HG03565 (cell line): ENCODE results near the gene GTPBP1.

Experiments
- ATAC-seq: cut with Tn5 transposase; IDR thresholded peaks from one replicate; pipeline ENCODE4 v1.9.1; 2021; ENCODE audit warnings: mild to moderate bottlenecking, moderate library complexity; ENCODE audit not compliant: unreplicated experiment

Gene GTPBP1

DNA sequence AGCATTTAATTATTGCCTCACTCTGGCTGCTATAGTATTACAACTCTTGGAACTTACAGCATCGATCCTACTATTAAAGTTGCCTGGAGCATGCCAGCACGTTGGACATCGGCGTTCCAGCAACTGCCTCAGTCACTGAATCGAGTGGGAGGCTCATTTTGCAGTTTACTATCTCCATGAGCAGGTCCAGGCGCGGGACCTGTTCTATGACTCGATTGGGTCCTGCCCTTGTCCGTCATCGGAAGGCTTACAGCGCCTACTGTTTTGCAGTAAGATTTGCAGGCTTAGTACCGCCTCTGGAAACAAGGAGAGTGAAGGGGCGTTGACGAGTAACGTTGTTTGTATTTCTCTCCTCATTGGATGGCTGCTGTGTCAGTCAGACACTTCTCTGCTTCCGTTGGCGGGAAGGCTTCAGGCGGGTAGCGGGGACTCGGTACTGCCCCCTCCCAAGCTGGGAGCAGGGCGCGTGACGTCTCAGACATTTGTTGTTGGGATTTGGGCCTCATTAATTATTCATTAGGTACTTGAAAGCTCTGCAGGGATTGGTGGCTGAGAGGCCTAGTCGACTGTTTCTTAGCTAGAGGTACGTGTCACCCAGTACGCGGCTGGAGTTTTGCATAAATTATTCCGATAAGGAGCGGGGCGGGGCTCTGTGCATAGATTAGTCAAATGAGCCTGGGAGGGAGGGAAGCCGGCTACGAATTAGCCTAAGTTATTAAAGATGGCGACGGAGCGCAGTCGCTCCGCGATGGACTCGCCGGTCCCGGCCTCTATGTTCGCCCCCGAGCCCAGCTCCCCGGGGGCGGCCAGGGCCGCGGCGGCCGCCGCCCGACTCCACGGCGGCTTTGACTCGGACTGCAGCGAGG, at the start of gene GTPBP1:
TSS of gene GTPBP1 (plus strand) at position 710 of the 866 bp plus-strand sequence. CDS start at position 722, 12 bp downstream.
- peak; percentile 63 for ATAC-seq

DNA sequence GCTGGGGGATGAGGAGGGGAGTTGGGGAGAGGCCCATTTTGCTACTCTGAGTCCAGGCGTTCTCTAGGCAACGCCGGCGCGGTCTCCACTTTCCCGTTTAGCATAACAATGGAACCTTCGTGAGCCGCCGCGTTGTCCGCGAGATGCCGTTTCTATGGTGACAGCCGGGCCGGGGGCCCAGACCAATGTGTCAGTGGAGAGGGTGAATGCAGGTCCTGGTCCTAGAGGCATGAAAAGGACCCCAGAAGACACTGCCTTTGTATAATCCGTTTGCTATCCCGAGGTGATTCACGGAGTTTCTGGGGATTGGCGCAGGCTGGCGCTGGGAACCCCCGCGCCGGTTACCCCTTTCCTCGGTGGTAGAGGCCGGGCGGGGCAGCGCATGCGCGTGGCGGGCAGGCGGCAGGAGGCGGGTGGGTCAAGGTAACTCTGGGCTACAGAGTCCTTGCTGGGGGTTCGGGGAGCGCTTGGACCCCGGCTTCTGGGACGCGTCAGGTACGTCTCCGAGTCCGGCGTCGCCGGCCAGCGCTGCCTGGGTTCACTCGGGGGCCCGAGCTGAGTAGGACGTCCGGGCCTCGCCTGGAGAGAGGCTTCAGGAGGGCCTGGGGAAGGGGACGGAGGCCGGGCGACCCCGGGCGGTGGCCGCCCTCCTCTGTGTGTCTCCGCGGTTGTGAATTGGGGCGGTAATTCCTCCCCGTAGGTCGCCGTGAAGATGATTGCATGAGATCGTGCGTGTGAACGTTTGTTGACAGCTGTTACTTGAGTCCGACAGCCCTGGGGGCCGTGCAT, 49.3 kb upstream of the GTPBP1 start, which contains the start of the genes CBY1 and FAM227A:
TSS of gene CBY1 (plus strand) at position 383 of the 789 bp plus-strand sequence. CDS start 11,417 bp downstream, outside the sequence.
TSS of gene FAM227A (minus strand) at position 137 of the 789 bp plus-strand sequence. CDS start 6,224 bp downstream, outside the sequence.
- ATAC-seq, result peak; percentile 55

DNA sequence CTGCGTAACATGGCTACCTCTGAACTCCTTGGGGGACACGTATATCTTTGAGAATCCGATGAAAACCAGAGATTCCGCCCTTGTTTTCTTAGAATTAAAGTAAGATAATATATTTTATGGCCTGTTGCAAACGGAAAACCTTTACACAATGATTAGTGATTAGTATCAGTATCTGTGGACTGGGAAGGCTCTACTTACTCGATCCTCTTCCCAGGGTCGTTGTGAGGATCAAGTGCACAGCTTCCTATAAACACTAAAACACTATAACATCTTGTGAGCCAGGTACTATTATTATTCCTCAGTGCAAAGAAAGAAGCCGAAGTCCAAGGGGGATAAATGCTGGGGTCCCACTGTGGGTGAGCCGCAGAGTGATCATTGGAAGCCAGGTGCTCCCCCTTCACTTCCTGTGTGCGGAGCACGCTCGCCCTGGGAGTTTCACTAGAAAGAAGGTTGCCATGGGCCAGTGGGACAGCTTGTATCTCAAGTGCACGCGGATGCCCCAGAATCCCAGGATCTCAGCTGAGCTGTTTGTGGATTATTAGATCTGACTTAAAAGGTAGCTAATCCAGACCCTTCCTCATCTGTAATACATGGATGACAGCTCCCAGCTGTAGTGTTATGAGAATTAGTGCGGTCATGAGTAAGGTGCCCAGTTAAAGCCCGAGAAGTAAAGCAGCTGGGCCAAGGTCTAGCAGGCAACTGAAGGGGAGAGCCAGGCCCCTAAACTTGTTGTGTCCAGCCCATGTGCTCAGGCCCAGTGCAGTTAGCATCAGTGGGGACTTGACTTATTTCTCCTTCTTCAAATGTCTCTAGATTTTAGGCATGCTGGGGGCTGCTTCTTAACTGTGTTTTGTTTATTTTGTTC, 48.5 kb upstream of the GTPBP1 start:
- peak; percentile 19 for ATAC-seq

DNA sequence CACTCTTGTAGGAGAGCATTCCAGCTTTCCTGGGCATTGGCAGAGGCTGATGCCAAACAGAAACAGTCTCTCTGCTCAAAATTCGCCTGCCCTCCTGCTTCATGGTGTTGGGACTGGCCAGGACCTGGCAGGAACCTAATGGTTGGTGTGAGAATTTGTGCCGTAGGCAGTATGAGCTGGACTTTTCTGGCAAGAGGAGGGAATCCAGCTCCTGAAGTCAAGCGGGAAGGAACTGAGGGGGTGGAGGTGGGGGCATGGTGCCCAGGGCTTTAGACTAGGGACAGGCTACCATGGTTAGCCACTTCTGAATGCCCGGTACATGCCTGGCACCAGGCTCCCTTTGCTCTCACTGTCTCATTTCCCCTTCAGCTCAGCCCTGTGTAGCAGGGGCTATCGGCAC, 30.9 kb upstream of the GTPBP1 start:
- ATAC-seq, result no peak

DNA sequence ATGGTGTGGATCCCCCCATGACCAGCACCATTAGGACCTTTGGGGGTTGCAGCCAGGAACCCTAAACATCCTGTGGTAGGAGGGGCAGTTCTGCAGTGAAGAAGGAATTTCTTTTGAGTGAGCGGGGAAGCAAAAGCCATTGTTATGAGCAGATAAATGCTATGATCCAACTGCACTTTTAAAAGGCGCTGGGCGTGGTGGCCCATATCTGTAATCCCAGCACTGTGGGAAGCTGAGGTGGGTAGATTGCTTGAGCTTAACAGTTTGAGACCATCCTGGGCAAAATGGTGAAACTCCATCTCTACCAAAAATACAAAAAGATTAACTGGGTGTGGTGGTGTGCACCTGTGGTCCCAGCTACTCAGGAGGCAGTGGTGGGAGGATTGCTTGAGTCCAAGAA, 29.9 kb upstream of the GTPBP1 start:
- ATAC-seq, result no peak

DNA sequence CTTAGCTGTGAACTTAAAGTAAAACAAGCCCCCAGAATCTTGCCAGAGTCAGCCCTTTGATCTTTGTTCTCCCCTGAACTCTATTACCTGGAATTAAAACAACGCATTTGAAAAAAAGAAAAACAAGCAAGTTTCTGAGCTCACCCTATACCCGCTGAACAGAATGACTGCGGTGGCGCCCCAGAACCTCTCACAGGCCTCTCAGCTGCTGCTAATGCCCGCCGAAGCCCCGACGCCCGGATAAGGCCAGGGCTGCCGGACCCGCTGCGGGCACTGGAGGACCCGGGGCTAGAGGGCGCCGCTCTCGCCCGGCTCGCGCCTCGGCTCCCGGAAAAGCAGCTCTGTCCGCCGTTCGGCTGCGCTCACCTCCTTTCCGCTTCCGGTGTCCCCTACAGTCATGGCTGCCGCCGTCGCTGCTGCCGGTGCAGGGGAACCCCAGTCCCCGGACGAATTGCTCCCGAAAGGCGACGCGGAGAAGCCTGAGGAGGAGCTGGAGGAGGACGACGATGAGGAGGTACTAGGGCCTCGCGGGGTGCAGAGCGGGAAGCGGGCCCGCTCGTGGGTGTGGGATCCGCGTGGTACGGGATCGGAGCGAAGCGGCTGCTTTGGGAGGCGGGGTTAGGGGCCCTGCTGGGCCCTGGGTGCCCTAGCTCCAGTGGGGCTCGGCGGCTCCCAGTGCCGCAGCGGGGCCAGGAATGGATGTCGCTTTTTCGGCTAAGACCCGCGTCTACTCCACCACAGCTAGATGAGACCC, 24.0 kb upstream of the GTPBP1 start, which contains the start of gene TOMM22:
TSS of gene TOMM22 (plus strand) at position 376 of the 754 bp plus-strand sequence. CDS start at position 398, 22 bp downstream.
- ATAC-seq, result peak; percentile 88

DNA sequence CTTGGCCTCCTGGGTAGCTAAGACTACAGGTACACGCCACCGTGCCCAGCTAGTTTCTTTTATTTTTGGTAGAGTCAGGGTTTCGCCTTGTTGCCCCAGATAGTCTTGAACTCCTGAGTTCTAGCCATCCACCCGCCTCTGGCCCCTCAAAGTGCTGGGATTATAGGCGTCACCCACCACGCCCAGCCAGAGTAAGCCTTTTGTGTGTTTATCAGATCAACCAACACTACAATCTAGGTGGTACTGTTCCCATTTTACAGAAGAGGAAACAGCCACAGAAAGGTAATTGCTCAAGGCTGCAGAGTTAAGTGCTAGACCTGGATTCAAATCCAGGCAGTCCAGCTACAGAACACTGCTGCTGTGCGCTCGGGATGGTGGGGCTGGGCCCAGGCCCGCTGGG, 20.8 kb upstream of the GTPBP1 start:
- no peak for ATAC-seq

DNA sequence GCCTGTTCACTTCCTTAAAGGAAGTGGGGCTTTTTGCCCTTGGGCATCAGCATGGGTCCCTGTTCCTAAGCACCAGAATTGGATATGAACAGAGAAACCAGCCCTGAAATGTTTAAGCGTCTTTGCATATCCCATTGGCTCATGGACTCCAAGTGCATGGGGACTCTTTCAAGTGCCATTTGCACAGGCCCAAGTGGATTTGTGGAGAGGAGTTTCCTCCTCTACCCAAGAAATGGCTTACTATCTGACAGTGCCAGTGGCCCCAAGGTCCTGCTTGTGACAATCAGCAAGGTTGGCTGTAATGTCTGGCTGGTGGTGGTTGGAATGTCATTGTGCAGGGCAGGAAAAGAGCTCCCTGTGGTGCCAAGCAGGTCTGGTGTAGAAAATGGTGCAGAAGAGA, 20.0 kb upstream of the GTPBP1 start:
- no peak for ATAC-seq

DNA sequence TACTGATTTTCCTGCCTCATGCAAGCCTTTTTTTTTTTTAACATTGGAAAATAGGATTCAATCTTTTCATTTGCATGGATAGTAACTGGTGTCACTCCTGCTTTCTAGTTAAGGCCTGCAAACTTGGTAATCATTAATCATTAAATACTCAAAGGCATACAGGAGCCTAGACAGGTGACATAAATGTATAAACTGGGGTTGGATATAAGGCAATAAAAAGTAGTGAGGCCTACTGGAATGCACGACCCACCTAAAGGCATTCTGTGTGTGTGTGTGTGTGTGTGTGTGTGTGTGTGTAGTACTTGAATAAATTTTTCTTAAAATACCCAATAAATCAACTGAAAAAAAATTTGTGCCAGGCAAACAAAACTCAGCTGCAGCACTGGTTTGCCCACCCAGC, 16.1 kb upstream of the GTPBP1 start:
- ATAC-seq, result no peak

DNA sequence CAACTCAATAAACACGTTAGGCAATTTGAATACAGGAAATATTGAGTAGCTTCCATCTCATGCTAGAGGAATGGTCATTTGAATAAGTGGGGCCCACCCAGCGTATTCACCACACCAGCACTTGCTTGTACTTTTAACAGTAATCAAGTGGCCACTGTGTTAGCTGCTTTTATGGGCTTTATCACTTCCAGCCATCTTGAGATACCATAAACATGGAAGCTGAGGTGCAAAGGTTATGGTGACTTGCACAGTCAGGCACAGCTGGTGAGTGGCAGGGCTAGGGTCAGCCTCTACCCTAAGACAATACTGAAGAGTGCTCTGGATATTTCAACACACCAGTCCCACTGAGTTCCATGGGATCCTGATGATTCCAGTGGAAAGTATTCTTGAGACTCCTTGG, 11.7 kb upstream of the GTPBP1 start:
- no peak for ATAC-seq

DNA sequence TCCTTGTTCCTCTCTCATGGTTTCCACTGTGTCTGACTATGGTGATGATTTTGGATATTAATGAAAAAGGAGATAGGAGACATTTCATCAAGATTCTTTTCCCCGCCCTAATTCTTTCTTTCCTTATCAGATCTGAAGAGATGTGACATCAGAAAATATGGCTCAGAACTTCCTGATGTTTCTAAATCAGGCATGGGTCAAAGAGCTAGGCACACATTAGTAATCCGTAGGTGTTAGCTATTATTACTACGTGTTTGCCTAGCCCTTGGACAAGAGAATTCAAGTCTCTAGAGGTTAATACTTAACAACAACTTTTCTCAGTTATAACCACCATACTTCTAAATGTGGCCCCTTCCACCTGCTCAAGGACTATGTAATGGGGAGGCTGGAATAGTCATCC, 10.8 kb upstream of the GTPBP1 start:
- ATAC-seq, result no peak

DNA sequence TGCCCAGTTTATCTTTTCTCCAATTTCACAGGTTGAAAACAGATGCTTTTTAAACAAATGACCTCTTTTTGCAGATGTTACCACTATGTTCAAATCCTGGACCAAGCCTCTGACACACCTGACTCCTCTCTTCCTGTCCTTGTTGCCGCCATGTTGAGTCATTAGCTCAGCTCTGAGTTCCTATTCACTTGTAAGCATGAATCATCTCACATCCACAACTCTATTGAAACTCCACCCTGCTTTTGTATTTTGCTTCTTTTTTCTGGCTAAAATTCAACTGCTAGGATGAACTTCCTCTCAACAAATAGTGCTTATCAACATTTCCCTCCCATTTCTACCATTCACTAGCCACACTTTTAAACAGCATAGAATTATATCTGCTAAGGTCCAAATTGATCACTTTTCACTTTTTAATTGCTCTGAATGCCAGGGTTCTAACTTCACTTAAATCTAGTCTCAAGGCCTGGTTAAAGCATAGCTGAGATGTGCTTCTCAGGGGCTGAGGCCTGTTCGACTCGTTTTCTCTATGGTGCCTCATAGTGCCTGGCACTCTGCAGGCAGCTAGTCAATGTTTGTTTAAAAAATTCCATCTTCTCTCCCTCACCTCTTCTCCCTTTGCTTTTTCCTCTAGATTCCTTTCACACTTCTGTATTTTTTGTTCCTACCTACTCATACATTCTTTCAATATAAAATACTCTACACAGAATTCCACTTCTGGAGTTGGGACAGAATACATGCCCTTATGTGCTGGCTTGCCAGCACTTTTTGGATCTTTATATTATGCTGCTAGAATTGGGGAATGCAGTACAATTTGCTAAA, 8.9 kb upstream of the GTPBP1 start:
- ATAC-seq, result no peak

DNA sequence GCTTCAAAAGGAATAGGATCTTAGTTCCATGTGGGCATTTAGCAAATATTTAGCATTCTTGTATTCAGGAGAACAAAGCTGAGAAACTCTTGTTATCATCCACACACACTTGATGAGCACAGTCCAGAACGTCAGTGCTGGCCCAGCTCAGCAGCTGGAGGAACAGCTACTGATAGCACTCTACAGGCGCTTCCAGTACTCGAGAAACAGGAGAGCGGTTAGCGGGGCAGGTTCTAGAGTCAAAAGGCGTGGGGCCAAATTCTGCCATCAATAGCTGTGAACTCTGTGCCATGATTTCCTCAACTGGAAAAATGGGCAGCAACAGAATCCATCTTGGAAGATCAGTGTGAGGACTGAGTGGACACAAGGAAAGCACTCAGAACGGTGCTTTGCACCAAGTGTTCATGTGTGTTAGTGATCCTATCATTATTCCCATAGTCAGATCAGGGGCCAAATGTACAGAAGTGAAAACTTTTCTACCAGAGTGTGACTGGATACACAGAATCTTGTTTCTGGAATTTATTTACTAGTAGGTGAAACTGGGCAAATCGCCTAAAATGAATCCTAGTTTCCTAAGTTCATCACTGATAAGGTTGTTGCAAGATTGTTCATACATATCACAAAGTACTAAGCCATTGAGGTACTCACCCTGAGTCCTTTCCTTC, 8.2 kb upstream of the GTPBP1 start:
- no peak for ATAC-seq

DNA sequence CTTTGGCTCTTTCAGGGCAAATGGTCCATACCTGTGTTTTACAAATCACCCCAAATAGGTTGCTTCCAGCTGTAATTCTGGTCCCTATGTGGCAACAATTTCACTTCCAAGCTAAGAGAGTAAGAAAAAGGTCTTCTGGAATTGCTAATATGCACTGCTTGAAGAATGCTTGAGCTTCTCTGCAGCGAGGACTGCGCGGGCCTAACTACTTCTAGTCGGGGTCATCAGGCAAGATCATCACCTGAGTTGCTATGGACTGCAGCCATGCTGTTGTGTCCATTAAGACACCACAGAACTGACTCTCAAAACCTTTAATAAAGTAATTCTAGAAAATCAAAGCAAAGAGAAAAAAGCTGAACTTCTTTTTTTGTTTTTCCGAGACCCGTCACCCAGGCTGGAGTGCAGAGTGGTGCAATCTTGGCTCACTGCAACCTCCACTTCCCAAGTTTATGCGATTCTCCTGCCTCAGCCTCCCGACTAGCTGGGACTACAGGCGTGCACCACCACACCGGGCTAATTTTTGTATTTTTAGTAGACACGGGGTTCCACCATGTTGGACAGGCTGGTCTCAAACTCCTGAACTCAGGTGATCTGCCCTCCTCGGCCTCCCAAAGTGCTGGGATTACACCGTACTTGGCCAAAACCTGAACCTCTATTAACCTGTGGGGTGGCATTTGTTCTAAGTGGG, 7.2 kb upstream of the GTPBP1 start:
- no peak for ATAC-seq

DNA sequence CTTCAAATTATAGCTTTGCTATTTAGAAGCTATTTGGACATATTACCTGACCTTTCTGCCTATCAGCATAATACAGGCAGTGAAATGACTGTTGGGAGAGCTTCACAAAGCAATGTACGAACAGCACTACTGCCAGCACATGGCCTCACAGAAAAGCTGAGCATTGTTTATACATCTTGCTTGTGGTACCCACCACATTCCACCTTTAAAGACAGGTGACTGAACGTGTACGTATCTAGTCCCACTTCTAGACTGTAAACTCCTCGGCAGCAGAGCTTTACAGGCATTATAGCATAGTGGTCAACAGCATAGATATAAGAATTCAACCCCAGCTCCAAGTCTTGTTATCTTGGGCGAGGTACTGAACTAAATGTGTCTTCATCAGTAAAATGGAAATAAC, 6.6 kb upstream of the GTPBP1 start:
- no peak for ATAC-seq

DNA sequence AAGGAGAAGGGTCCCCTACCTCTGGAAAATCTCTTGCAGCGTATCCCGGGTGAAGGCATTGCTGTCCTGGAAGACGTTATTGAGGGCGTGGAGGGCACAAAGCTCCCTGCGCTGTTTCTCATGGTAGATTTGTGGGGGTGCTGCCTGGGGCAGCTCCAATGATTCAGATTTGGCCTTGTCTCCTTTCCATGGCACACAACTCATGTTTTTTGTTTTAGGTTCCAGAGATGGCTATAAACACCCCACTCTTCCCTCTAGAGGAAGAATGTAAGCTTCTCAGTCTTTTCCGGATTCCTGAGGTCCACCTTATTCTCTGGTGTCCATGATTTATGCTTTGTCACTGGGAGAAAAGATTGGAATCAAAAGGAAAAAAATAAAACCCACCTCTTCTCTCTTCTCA, 6.0 kb upstream of the GTPBP1 start:
- ATAC-seq, result no peak

DNA sequence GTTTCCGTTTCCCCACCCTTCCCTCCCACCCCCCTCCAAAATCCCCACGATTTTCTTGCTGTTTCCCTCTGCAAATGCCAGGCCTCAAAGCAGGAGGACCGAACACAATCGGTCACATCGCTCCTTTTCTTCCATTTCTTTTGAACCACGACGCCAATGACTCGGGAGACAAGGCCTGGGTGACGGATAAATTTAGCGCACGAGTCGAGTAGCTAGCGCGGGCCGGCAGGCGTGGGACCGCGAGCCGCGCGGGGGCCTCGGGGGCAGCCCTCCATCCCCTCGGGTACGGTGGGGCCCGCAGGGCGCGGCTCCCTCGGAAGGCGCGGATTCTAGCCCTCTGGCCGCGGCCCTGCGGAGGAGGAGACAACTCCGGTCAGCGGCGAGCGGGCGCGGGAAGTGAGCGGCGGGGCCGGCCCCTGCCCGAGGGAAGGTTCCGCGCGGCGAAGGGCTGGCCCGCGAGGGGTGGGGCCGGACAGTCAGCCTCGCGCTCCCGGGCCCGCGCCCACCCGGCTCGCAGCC, 5.4 kb upstream of the GTPBP1 start:
- ATAC-seq, result no peak
